ENCODE results near the gene MIPOL1. TPM values are rescaled to one million over a fixed set of nuclear protein-coding genes. Genes with fewer than 3 reads are reported as not detected.
A peak's percentile ranks its signal among the peaks of the same experiment; 100 is the strongest.

MIPOL1 gene
- total and polyA plus RNA-seq, 2 of the 13 experiments (the other 11 are each of a cell fraction or from before 2014, with no cell fraction given) = 8.6 to 34.2 TPM

GRCh38 chr14:37232907-37233481 lies 35.3 kb downstream of the MIPOL1 start (continued):
- TF ChIP-seq ZHX2 (IDR thresholded peaks at IDR 0.05; ENCODE audit: low read depth) (no peak), ZHX2 (CRISPR knock-in tag; IDR thresholded peaks at IDR 0.05; ENCODE audit: borderline replicate concordance) (peak; percentile 39; the same call in 1 of the 2 replicates), ZKSCAN8 (CRISPR knock-in tag; IDR thresholded peaks at IDR 0.05; ENCODE audit: borderline replicate concordance) (peak; percentile 73; the same call in 1 of the 2 replicates), KLF6 (CRISPR knock-in tag; IDR thresholded peaks at IDR 0.05) (0 out of 2 replicates have a peak, but pooled peaks have one; percentile 13), TRIM24 (CRISPR knock-in tag; IDR thresholded peaks at IDR 0.05) (no peak), IRF2 (CRISPR knock-in tag; IDR thresholded peaks at IDR 0.05) (peak; percentile 71; the same call in 1 of the 2 replicates), LCORL (IDR thresholded peaks at IDR 0.05) (peak; percentile 51; the same call in 1 of the 2 replicates), LCORL (CRISPR knock-in tag; IDR thresholded peaks at IDR 0.05) (no peak), ZNF780A (CRISPR knock-in tag; IDR thresholded peaks at IDR 0.05) (no peak), ZBTB8A (CRISPR knock-in tag; IDR thresholded peaks at IDR 0.05; ENCODE audit: borderline replicate concordance, low read depth) (no peak), KLF9 (CRISPR knock-in tag; IDR thresholded peaks at IDR 0.05; ENCODE audit: low read depth) (0 out of 2 replicates have a peak, but pooled peaks have one; percentile 55), GLI4 (CRISPR knock-in tag; IDR thresholded peaks at IDR 0.05; ENCODE audit: borderline replicate concordance) (no peak), ZSCAN9 (CRISPR knock-in tag; IDR thresholded peaks at IDR 0.05; ENCODE audit: borderline replicate concordance) (no peak), ZNF552 (CRISPR knock-in tag; IDR thresholded peaks at IDR 0.05; ENCODE audit: borderline replicate concordance) (no peak), HNRNPL (IDR thresholded peaks at IDR 0.05; ENCODE audit: low read depth, low read length) (no peak), ZNF773 (CRISPR knock-in tag; IDR thresholded peaks at IDR 0.05; ENCODE audit: borderline replicate concordance) (no peak), ZNF850 (CRISPR knock-in tag; conservative IDR thresholded peaks at IDR 0.05) (no peak), MLX (CRISPR knock-in tag; IDR thresholded peaks at IDR 0.05) (0 out of 2 replicates have a peak, but pooled peaks have one; percentile 11), KLF13 (CRISPR knock-in tag; IDR thresholded peaks at IDR 0.05) (no peak), FOXK1 (CRISPR knock-in tag; IDR thresholded peaks at IDR 0.05; ENCODE audit: borderline replicate concordance, low read depth) (peak; percentile 56; the same call in 1 of the 2 replicates)
